ENCODE data around the gene ZNF514. TPM values are rescaled to one million over a fixed set of nuclear protein-coding genes. Genes with fewer than 3 reads are reported as not detected.

ZNF514 gene
- total RNA-seq: 10 to 100 TPM in 3 of 4 donors, 1 to 10 TPM in 1; 8.6 to 22.9 (median 15.7) TPM

- peak within 1 kb of the TSS; percentile 55 to 90 (median 71) for H3K4me3 ChIP-seq
- 13% methylated on average over 31 of the region's 64 CpGs; no CpG with 5 or more reads in 1 of the 2 donors for WGBS, 2 donors (ENCODE audit: low coverage in 1 of 2)
- no peaks in the 10 kb centered on the region for H3K27me3 ChIP-seq
- TF ChIP-seq POLR2A (IDR thresholded peaks at IDR 0.05): no peak
- peak in 1 of 3 donors; percentile 30 for TF ChIP-seq POLR2AphosphoS5 (IDR thresholded peaks at IDR 0.05)
- peak; percentile 85 for DNase-seq
- in situ Hi-C loops (cut with MboI; ENCODE audit: low pct_ligation_motif_present in 1 of 4, low pct_unique_long_range_greater_than_20kb in 1 of 4, low sequenced_read_pairs in 3 of 4): no loop called here
- peaks cover 0 to 18% (median 6%) of the 10 kb centered on the region in 4 donors for H3K36me3 ChIP-seq
- H3K27ac ChIP-seq: peak within 1 kb of the TSS; percentile 70 to 93 (median 86)
- peaks cover 16 to 25% (median 20%) of the 10 kb centered on the region in 4 donors for H3K4me1 ChIP-seq
- H3K9me3 ChIP-seq: no peaks in the 10 kb centered on the region
- intact Hi-C loops (cut with DNase I; ENCODE audit: low total_unique reads): no loop called here
These were observed at the start of gene ZNF514 for GRCh38 chr2:95159690-95160449. ZNF514 (minus strand) TSS chr2:95159848; CDS start chr2:95153253, 6,595 bp downstream.

DNA sequence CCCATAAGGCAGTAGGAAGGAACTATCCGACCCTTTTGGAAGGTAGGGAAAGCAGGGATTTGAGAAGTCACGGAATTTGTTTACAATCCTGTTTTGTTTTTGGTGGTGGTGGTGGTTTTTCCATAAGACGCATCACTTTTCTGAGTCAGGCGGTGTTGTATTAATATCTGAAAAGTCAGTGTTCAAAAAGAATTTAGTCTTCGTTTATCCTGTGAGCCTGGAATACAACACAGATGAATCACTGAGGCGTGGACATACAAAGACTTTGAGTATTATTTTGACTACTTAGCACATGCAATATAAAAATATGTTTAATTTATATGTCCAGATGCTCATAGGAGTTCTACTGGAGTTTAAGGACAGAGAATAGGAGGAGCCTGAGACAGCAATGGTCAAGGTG, 48.5 kb upstream of the ZNF514 start:
- no peak for DNase-seq
- peaks cover 0 to 21% (median 5%) of the 10 kb centered on the region in 4 donors for H3K4me1 ChIP-seq
- H3K27ac ChIP-seq: peak overlapping the region in 1 of 4 donors; percentile 91
- TF ChIP-seq POLR2AphosphoS5 (IDR thresholded peaks at IDR 0.05): no peak
- TF ChIP-seq, protein P1, sequence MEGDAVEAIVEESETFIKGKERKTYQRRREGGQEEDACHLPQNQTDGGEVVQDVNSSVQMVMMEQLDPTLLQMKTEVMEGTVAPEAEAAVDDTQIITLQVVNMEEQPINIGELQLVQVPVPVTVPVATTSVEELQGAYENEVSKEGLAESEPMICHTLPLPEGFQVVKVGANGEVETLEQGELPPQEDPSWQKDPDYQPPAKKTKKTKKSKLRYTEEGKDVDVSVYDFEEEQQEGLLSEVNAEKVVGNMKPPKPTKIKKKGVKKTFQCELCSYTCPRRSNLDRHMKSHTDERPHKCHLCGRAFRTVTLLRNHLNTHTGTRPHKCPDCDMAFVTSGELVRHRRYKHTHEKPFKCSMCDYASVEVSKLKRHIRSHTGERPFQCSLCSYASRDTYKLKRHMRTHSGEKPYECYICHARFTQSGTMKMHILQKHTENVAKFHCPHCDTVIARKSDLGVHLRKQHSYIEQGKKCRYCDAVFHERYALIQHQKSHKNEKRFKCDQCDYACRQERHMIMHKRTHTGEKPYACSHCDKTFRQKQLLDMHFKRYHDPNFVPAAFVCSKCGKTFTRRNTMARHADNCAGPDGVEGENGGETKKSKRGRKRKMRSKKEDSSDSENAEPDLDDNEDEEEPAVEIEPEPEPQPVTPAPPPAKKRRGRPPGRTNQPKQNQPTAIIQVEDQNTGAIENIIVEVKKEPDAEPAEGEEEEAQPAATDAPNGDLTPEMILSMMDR (IDR thresholded peaks at IDR 0.05): no peak
- no peak for TF ChIP-seq POLR2A (IDR thresholded peaks at IDR 0.05)
- TF ChIP-seq EP300 (IDR thresholded peaks at IDR 0.05; ENCODE audit: low read depth): no peak
- in situ Hi-C loops (cut with MboI; ENCODE audit: low pct_ligation_motif_present in 1 of 4, low pct_unique_long_range_greater_than_20kb in 1 of 4, low sequenced_read_pairs in 3 of 4): no loop called here
- WGBS, 2 donors (ENCODE audit: low coverage in 1 of 2): 65 to 74% methylated on average over 6 of the region's 6 CpGs
- peaks cover 0 to 28% (median 14%) of the 10 kb centered on the region in 4 donors for H3K36me3 ChIP-seq
- H3K9me3 ChIP-seq: peaks cover 23 to 30% of the 10 kb centered on the region in 2 donors
- no peaks in the 10 kb centered on the region for H3K27me3 ChIP-seq
- intact Hi-C loops (cut with DNase I; ENCODE audit: low total_unique reads): loop anchor here (10.0 kb wide), 1 partner anchor 127 kb away; no protein-coding TSS in a partner anchor
- H3K4me3 ChIP-seq: peak overlapping the region in 3 of 4 donors; percentile 50 to 79 (median 59)

DNA sequence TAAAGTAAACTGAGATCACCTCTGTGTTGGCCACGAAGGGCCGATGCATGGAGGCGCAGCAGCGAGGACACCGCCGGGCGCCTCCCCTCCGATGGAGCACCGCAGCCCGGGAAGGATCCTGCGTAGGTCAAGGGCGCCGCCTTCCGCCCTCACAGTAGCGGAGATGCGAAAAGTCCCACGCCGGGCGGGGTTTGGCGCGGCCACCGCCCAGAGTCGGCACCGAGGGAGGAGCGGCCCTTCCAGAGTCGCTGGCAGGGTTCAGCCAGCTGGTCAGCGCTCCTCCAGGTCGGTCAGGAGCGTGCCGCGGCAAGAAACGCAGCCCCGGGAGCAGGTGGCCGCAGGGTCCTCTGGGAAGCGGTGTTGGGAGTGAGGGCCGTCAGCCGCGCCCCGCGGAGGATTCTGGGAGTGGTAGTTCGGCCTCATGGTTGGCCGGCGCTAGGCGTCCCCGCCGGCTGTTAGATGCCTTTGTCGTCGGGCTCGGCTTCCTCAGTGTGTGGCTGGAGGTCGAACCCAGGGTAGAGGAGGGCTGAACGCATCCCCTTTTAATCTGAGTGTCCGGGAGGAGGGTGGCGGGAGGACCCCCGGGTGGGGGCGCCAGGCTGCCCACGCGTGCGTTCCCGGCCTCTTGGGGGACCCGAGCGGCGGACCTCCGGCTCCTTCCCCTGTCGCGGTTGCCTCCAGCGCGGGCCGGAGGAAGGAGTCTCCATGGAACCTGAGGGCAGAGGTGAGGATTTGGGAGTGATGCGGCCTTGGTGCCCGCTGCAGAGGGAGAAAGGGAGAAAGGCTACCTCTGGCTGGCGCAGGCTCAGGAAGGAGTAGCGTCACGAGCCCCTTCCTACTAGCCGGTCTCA, 47.7 kb upstream of the ZNF514 start, which contains the start of gene ZNF892:
Gene ZNF892, plus strand, starts transcription at position 411 of the 851 bp plus-strand sequence. Its CDS starts 295 bp downstream, at position 706.
- DNase-seq: peak; percentile 94
- peak within 1 kb of the TSS; percentile 50 to 79 (median 64) for H3K4me3 ChIP-seq
- peak within 1 kb of the TSS; percentile 87 to 94 (median 90) for H3K27ac ChIP-seq
- TF ChIP-seq POLR2AphosphoS5 (IDR thresholded peaks at IDR 0.05) (peak; percentile 40 to 87 (median 73)), POLR2A (IDR thresholded peaks at IDR 0.05) (peak; percentile 35), EP300 (IDR thresholded peaks at IDR 0.05; ENCODE audit: low read depth) (no peak)
- TF ChIP-seq, protein P1 (IDR thresholded peaks at IDR 0.05): peak in 4 of 5 experiments; percentile 11 to 30 (median 26)
- peaks cover 19 to 22% of the 10 kb centered on the region in 2 donors for H3K9me3 ChIP-seq
- WGBS, 2 donors (ENCODE audit: low coverage in 1 of 2): 5% methylated on average over 47 of the region's 74 CpGs; no CpG with 5 or more reads in 1 of the 2 donors
- no peaks in the 10 kb centered on the region for H3K27me3 ChIP-seq
- intact Hi-C loops (cut with DNase I; ENCODE audit: low total_unique reads) (loop anchor here (10.0 kb wide), 1 partner anchor 127 kb away; no protein-coding TSS in a partner anchor), in situ Hi-C loops (cut with MboI; ENCODE audit: low pct_ligation_motif_present in 1 of 4, low pct_unique_long_range_greater_than_20kb in 1 of 4, low sequenced_read_pairs in 3 of 4) (no loop called here)
- peaks cover 0 to 21% (median 5%) of the 10 kb centered on the region in 4 donors for H3K4me1 ChIP-seq
- H3K36me3 ChIP-seq: peaks cover 0 to 21% (median 10%) of the 10 kb centered on the region in 4 donors

DNA sequence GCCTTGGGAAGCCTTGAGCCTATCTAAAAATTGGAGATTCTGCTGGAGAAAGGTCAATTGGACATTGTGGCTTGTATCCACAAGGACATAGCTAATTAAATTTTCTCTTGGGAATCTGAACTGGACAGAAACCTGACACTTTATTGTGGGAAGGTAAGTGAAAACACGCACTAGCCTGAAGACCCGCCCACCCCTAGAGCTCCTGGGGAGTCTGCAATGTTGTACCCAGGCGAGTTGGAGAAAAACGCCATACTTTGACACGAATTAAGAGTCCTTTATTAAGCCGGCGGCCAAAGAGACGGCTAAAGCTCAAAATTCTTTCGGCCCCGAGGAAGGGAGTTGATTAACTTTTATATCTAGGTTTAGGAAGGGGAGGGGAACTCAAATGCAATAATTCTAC, 46.4 kb upstream of the ZNF514 start:
- no peaks in the 10 kb centered on the region for H3K27me3 ChIP-seq
- H3K4me1 ChIP-seq: peaks cover 0 to 21% (median 5%) of the 10 kb centered on the region in 4 donors
- intact Hi-C loops (cut with DNase I; ENCODE audit: low total_unique reads) (loop anchor here (10.0 kb wide), 1 partner anchor 129 kb away; no protein-coding TSS in a partner anchor), in situ Hi-C loops (cut with MboI; ENCODE audit: low pct_ligation_motif_present in 1 of 4, low pct_unique_long_range_greater_than_20kb in 1 of 4, low sequenced_read_pairs in 3 of 4) (no loop called here)
- H3K27ac ChIP-seq: peak overlapping the region in 2 of 4 donors; percentile 90 to 94
- TF ChIP-seq, protein P1 (IDR thresholded peaks at IDR 0.05): no peak
- TF ChIP-seq POLR2A (IDR thresholded peaks at IDR 0.05) (no peak), EP300 (IDR thresholded peaks at IDR 0.05; ENCODE audit: low read depth) (no peak), POLR2AphosphoS5 (IDR thresholded peaks at IDR 0.05) (no peak)
- peaks cover 7 to 10% of the 10 kb centered on the region in 2 donors for H3K9me3 ChIP-seq
- peaks cover 0 to 8% (median 4%) of the 10 kb centered on the region in 4 donors for H3K36me3 ChIP-seq
- 69 to 75% methylated on average over 10 of the region's 10 CpGs for WGBS, 2 donors (ENCODE audit: low coverage in 1 of 2)
- no peak overlapping the region for H3K4me3 ChIP-seq
- DNase-seq: no peak
